Testis (tissue), 2 donors: ENCODE results near the gene CAMSAP3.

Experiments
- CTCF ChIP-seq, 3 experiments: fragments of 450-650 bp in 2 of 3; fragments of 200-600 bp in 1 of 3; sonication (generic) in 1 of 3; IDR thresholded peaks; one replicate each; pipeline ENCODE4 v1.5.1; 2016 to 2019; ENCODE audit warnings: antibody characterized with exemption in 3 of 3, mild to moderate bottlenecking in 2 of 3, moderate library complexity in 1 of 3
- POLR2A ChIP-seq: fragments of 450-650 bp; IDR thresholded peaks from one replicate; pipeline ENCODE4 v1.6.1; 2017; ENCODE audit warnings: antibody characterized with exemption, mild to moderate bottlenecking, moderate library complexity

GRCh38 chr19:7558667-7559066 is 37.0 kb upstream of the CAMSAP3 start:
- TF ChIP-seq CTCF (IDR thresholded peaks at IDR 0.05) (no peak), POLR2A (no peak)
